ENCODE results near the gene PIP4K2A.

DNA sequence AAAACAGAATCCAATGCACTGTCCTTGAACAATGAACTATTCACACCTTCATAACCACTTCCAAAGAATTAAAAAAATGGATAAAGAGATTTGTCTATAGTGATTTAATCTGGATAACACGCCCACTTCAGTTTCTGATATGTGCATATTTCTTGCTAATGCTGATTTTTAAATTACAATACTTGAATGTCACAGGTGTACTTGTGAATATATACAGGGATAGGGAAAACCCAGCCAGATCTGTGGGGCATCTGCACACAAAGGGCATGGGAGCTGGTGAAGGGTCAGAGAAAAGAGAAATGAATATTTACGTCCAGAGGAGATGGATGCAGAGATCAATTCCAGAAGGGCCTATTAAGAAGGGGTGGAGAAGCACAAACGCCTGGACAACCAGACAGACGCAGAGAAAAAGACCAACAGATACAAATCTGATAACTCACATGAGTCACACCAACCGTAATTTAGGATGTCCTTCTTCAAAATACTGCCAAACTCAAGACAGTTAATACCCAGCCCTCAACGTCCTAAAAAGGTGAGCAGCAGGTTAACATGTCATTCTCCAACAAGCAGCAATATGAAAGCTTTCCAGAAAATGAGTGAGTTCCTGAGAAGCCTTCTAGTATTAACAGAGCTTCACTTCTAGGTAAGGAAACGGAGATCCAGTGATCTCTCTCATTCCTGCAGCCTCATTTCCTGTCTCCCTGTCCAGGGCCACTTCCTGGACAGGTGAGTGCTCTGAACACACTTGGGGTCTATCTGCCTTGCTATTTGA lies 41.9 kb downstream of the PIP4K2A start:
- TF ChIP-seq EZH2 (IDR thresholded peaks at IDR 0.05) (no peak), POLR2AphosphoS5 (IDR thresholded peaks at IDR 0.05; ENCODE audit: borderline replicate concordance, low read depth, low read length) (no peak)

Data from SK-N-MC (cell line).